Nephron (organoid): ENCODE results near the gene EEF1AKMT3.
"Not testable (repeated sequence)": the region's sequence is repeated elsewhere in the genome, so short reads cannot be mapped to it uniquely, and the experiment has no call there.

ENCODE experiments used
- H3K27ac Mint-ChIP-seq, 3 experiments: 2 replicates each; pipeline ENCODE4 v1.8.0; 2020; ENCODE audit warnings: mixed read lengths in 3 of 3, mild to moderate bottlenecking in 2 of 3, moderate library complexity in 1 of 3
- H3K27me3 Mint-ChIP-seq: 2 replicates; pipeline ENCODE4 v1.8.0; 2021; ENCODE audit warnings: low read depth, mild to moderate bottlenecking, moderate library complexity, mixed read lengths
- H3K36me3 Mint-ChIP-seq: 2 replicates; pipeline ENCODE4 v1.8.0; 2020; ENCODE audit warnings: low read depth, mixed read lengths
- H3K4me1 Mint-ChIP-seq: 2 replicates; pipeline ENCODE4 v1.8.0; 2020; ENCODE audit warnings: mixed read lengths
- H3K4me3 Mint-ChIP-seq, 3 experiments: 2 replicates each; pipeline ENCODE4 v1.8.0; 2020; ENCODE audit warnings: mild to moderate bottlenecking in 3 of 3, mixed read lengths in 3 of 3, moderate library complexity in 2 of 3
- H3K9me3 Mint-ChIP-seq: 2 replicates; pipeline ENCODE4 v1.8.0; 2020; ENCODE audit warnings: mixed read lengths
- CTCF ChIP-seq, 3 experiments: fragments of 200-600 bp; sonication (generic); IDR thresholded peaks; one replicate each; pipeline ENCODE4 v1.5.0; 2021; ENCODE audit warnings: antibody characterized with exemption in 3 of 3; ENCODE audit not compliant: unreplicated experiment in 3 of 3

Gene EEF1AKMT3

GRCh38 chr12:57816001-57816854, 43.8 kb downstream of the EEF1AKMT3 start:
- Mint-ChIP-seq H3K4me3 (no peak overlapping the region), H3K27ac (peak overlapping the region in 2 of 3 experiments; percentile 31 to 35), H3K4me1 (peaks cover 34% of the 10 kb centered on the region), H3K9me3 (no peaks in the 10 kb centered on the region), H3K27me3 (no peaks in the 10 kb centered on the region), H3K36me3 (peaks cover 35% of the 10 kb centered on the region)
- TF ChIP-seq CTCF (IDR thresholded peaks at IDR 0.05; ENCODE audit: unreplicated experiment in 3 of 3), result no peak

GRCh38 chr12:57816855-57817151, 44.4 kb downstream of the EEF1AKMT3 start:
- no peaks in the 10 kb centered on the region for H3K9me3 Mint-ChIP-seq
- H3K4me3 Mint-ChIP-seq, result no peak overlapping the region
- H3K4me1 Mint-ChIP-seq, result peaks cover 34% of the 10 kb centered on the region
- TF ChIP-seq CTCF (IDR thresholded peaks at IDR 0.05; ENCODE audit: unreplicated experiment in 3 of 3), result no peak
- H3K27ac Mint-ChIP-seq, result peak overlapping the region in 2 of 3 experiments; percentile 31 to 35
- H3K27me3 Mint-ChIP-seq, result no peaks in the 10 kb centered on the region
- H3K36me3 Mint-ChIP-seq, result peaks cover 38% of the 10 kb centered on the region

- H3K4me3 Mint-ChIP-seq, result no peak overlapping the region
- H3K36me3 Mint-ChIP-seq, result peaks cover 41% of the 10 kb centered on the region
- no peaks in the 10 kb centered on the region for H3K9me3 Mint-ChIP-seq
- no peaks in the 10 kb centered on the region for H3K27me3 Mint-ChIP-seq
- TF ChIP-seq CTCF (IDR thresholded peaks at IDR 0.05; ENCODE audit: unreplicated experiment in 3 of 3), result no peak
- peak overlapping the region in 1 of 3 experiments; percentile 31 for H3K27ac Mint-ChIP-seq
- H3K4me1 Mint-ChIP-seq, result peaks cover 34% of the 10 kb centered on the region
Observed at GRCh38 chr12:57817261-57817989, 45.0 kb downstream of the EEF1AKMT3 start.

- not testable (repeated sequence) for H3K9me3 Mint-ChIP-seq, H3K4me3 Mint-ChIP-seq, H3K27ac Mint-ChIP-seq, H3K27me3 Mint-ChIP-seq
- H3K4me1 Mint-ChIP-seq, result peaks cover 34% of the 10 kb centered on the region
- peaks cover 43% of the 10 kb centered on the region for H3K36me3 Mint-ChIP-seq
Observed at GRCh38 chr12:57817990-57818331, 45.5 kb downstream of the EEF1AKMT3 start.

- peaks cover 26% of the 10 kb centered on the region for H3K4me1 Mint-ChIP-seq
- not testable (repeated sequence) for H3K27ac Mint-ChIP-seq
Observed at GRCh38 chr12:57820119-57820518, 47.7 kb downstream of the EEF1AKMT3 start.

GRCh38 chr12:57821015-57821414, 48.6 kb downstream of the EEF1AKMT3 start:
- Mint-ChIP-seq H3K36me3 (peaks cover 72% of the 10 kb centered on the region), H3K4me1 (peaks cover 24% of the 10 kb centered on the region)
- not testable (repeated sequence) for H3K27ac Mint-ChIP-seq, H3K9me3 Mint-ChIP-seq, H3K4me3 Mint-ChIP-seq, H3K27me3 Mint-ChIP-seq

More at GRCh38 chr12:57820119-57820518, 47.7 kb downstream of the EEF1AKMT3 start:
- not testable (repeated sequence) for H3K4me3 Mint-ChIP-seq, H3K27me3 Mint-ChIP-seq, H3K9me3 Mint-ChIP-seq
- H3K36me3 Mint-ChIP-seq, result peaks cover 63% of the 10 kb centered on the region

GRCh38 chr12:57821474-57822214, 49.2 kb downstream of the EEF1AKMT3 start:
- no peak for TF ChIP-seq CTCF (IDR thresholded peaks at IDR 0.05; ENCODE audit: unreplicated experiment in 3 of 3)
- Mint-ChIP-seq H3K36me3 (peaks cover 78% of the 10 kb centered on the region), H3K4me3 (no peak overlapping the region), H3K4me1 (peaks cover 17% of the 10 kb centered on the region), H3K27me3 (no peaks in the 10 kb centered on the region), H3K27ac (no peak overlapping the region), H3K9me3 (no peaks in the 10 kb centered on the region)
